GM18870 (cell line): Measurements from ENCODE around the gene PDCD1.

ENCODE experiments used
- ATAC-seq: cut with Tn5 transposase; IDR thresholded peaks from one replicate; pipeline ENCODE4 v1.9.1; 2021; ENCODE audit warnings: moderate library complexity; ENCODE audit not compliant: unreplicated experiment

Gene PDCD1

DNA sequence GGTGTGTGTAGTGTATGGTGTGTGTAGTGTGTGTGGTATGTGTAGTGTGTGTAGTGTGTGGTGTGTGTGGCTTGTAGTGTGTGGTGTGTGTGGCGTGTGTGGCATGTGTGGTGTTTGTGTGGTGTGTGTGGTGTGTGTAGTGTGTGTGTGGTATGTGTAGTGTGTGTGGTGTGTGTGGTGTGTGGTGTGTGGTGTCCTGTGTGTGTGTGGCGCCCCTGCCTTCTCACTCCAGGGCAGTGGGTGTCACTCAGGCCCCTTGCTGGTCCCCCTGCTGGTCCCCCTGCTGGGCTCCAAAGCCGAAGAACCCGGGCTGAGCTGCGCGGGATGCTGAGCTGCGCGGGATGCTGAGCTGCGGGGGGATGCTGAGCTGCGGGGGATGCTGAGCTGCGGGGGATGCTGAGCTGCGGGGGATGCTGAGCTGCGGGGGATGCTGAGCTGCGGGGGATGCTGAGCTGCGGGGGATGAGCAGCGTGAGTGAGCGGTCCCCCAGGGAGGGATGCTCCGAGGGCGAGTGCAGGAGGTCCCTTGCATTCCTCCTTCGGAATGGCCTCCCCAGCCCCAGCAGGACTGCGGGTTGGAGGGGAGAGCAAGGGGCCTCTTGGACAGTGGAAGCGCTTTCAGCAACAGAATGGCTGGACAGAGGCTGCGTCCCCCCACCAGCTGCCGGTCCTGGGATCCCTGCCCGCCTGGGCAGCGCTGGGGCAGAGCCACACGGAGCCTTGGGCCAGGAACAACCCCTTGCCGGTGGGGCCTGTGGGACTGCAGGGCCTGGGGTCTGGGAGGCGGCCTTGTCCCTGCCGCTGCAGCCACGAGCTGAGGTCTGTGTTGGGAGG lies 7.5 kb upstream of the PDCD1 start:
- ATAC-seq = no peak

DNA sequence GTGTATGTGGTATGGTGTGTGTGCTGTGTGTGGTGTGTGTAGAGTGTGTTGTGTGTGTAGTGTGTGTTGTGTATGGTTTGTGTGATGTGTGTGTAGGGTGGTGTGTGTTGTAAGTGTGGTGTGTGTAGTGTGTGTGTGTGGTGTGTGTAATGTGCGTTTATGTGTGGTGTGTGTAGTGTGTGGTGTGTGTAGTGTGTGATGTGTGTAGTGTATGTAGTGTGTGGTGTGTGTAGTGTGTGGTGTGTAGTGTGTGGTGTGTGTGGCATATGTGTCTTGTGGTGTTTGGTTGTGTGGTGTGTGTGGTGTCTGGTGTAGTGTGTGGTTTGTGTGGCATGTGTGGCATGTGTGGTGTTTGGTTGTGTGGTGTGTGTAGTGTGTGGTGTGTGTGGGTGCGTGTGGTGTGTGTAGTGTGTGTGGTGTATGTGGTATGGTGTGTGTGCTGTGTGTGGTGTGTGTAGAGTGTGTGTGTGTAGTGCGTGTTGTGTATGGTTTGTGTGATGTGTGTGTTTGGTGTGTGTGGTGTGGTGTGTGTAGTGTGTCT lies 6.8 kb upstream of the PDCD1 start:
- no peak for ATAC-seq

DNA sequence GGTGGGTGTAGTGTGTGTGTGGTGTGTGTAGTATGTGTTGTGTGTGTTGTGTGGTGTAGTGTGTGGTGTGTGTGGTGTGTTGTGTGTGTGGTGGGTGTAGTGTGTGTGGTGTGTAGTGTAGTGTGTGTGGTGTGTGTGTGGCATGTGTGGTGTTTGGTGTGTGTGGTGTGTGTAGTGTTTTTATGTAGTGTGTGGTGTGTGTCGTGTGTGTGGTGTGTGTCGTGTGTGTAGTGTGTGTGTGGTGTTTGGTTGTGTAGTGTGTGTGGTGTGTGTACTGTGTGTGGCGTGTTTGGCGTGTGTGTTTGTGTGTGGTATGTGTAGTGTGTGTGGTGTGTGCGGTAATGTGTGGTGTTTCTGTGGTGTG lies 6.1 kb upstream of the PDCD1 start:
- no peak for ATAC-seq

DNA sequence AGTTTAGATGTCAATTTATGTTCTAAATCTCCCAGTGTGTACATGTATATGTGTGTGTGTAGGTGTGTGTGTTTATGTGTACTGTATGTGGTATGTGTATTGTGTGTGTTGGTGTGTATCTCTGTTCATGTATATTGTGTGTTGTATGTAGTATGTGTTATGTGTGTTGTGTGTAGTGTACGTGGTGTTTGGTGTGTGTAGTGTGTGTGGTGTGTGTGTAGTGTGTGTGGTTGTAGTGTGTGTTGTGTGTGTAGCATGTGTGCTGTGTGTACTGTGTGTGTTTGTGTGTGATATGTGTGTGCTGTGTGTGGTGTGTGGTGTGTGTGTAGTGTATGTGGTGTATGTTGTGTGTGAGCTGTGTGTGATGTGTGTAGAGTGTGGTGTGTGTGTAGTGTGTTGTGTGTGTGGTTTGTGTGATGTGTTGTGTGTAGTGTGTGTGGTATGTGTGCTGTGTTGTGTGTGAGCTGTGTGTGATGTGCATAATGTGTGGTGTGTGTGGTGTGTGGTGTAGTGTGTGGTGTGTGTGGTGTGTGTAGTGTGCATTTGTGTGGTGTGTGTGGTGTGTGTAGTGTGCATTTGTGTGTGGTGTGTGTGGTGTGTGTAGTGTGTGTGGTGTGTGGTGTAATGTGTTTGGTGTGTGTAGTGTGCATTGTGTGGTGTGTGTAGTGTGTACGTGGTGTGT lies 5.6 kb upstream of the PDCD1 start:
- ATAC-seq = no peak

DNA sequence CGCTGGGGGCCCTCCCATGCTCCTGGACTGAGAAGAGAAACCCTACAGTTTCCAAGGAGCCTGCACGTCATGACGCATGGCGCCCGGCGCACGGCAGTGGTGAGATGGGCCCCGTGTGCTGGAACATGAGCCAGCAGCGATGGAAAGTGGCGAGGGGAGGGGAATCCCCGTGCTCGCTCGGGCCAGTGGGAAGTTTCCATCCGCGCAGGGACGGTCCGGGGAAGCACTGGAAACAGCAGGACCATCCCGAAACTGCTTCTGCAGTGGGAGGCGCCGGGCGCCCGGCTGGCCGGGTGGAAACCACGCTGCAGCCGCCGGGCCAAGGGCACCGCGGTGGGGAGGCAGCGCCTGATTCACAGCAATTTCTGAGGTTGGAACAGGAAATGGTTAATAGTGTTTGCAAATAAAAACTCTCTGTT lies 4.9 kb upstream of the PDCD1 start:
- ATAC-seq = no peak

DNA sequence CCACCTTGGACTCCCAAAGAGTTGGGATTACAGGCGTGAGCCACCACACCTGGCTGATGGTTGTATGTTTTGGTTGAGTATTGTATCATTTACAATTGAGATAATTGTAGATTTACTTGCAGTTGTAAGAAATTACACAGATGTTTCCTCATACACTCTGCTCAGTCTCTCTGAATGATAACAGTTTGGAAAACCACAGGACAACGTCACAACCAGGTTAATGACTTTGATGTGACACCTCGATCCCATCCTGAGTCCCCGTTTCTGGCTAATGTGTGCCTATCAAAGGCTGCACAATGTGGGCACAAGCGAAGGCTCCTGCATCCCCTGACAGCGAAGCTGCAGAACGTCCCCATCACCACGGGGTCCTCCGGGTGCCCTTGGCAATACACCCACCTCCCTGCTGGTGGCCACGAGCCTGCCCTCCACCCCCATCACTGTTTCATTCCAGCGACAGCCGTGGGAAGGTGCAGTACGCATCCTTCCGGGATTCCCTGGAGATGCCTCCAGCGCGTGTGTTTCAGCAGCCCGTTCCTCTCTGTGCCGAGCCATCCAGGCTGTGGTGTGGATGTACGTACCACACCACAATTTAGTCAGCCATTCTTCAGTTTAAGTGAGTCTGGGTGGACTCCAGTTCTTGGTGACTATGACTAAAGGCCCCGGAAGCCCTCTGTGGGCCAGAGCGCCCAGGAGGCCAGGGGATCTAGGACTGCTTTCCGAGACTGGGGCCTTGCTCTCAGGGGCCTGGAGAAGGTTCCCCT lies 4.3 kb upstream of the PDCD1 start:
- no peak for ATAC-seq

DNA sequence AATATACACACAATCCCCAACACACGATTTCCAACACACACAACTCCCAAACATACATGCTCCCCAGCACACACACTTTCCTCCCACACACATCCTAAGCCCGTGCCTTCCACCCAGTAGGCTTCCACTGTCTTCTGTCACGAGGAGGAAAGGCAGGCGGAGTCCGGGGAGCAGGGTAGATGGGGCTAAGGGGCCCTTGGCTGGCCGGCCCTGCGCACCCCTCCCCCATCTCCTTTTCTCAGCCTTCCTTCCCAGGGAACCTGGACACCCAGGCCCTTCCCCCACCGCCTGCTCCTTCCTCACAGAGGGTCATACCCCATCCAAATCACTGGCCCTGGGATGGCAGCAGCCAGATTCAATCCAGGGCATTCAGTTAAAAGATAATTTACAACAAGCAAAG lies 3.4 kb upstream of the PDCD1 start:
- ATAC-seq = no peak

DNA sequence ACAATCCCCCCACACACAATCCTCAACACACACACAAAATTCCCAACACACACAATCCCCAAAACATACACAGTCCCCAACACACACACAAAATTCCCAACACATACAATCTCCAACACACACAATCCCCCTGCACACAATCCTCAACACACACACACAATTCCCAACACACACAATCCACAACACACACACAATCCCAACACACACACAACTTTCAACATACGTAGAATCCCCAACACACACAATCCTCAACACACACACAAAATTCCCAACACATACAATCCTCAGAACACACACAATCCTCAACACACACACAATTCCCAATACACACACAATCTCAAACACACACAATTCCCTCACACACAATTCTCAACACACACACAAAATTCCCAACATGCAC lies 2.6 kb upstream of the PDCD1 start:
- no peak for ATAC-seq

DNA sequence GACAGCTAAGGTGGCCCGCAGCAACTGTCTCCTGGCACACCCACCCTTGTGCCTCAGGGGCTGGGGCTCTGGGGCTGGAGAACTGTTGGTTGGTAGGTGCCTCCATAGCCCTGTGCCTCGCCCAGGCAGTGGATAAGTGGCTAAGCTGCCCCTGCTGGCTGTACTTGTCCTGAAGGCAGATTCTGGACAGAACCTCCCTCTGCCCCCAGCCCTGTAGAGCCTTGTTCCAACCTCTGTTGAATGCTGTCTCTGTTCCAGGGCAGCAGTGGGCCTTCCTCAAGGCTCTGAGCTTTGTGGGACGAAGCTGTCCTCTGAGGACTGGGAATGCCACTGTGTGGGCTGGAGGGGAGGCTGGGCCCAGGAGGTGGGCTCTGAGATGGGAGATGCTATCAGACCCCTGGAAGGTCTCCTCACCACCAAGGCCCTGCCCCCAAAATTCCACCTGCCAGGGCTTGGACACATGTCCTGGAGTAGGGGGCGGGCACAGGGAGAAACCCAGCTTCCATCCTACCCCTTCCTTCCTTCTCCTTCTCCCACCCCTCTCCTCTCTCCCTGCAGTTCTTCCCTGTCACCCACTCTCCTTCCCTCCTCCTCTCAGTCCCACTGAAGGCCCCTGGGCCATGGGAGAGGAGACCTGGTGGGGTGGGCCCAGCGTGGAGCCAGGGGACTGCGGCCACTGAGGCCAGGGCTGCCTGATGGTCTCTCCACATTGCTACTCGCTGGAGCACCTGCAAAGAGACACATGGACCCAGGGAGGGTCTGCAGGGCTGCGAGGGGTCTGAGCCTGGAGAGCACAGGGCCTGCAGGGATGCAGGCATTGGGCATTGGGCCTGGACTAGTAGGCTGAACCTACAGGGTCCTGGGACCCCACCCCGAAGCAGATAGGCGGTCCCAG lies 1.7 kb upstream of the PDCD1 start:
- no peak for ATAC-seq

DNA sequence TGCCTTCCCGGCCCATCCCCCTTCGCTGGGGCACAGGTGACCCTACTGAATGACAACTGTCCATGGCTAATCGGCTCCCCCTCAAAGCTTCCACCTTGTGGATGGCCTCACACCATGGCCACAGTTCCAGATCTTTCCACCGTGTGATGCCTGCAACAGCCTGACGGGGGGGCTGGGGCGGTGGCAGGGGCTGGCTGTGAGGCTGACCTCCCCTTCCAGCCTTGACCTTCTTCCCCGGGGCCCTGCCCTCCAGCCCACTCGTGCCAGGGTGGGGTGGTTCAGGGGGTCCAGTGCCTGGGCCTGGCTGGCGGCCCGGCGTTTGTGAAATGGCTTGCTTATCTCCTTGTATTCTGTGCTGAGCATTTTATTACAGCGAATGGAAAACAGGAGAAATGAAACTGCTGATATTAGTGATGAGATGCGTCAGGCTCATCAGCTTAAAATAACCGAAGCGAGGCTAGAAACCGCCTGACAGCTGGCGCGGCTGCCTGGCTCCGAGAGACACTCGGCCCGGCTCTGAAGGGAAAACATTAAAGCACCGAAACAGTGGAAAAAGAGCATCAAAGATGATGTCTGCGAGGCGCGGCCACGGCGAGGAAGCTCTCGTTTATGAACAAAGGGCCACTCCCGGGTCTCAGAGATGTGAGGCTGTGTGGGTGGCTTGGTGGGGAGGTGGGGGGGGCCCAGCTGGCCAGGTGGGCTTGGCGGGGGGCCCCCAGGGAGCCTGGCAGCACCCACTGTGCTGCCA lies 916 bp upstream of the PDCD1 start:
- ATAC-seq = peak; percentile 61

DNA sequence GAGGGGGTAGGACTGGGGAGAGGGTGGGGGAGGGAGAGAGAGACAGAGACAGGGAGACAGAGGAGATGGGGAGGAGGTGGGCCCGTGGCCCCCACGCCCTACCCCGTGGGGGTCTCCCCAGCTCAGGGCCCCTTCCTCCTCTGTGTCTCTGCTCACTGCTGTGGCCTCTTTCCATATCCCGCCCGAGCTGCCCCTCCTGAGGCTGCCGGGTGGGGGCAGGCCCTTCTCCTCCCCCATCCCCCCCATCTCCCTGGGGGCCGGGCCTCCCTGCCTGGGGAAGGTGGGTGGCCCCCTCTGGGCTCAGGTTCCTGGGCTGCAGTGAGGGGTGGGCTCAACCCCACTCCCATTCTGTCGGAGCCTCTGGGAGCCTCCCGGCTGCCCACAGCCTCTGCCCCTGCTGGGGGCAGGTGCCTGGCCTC lies 332 bp upstream of the PDCD1 start:
- peak; percentile 3 for ATAC-seq

DNA sequence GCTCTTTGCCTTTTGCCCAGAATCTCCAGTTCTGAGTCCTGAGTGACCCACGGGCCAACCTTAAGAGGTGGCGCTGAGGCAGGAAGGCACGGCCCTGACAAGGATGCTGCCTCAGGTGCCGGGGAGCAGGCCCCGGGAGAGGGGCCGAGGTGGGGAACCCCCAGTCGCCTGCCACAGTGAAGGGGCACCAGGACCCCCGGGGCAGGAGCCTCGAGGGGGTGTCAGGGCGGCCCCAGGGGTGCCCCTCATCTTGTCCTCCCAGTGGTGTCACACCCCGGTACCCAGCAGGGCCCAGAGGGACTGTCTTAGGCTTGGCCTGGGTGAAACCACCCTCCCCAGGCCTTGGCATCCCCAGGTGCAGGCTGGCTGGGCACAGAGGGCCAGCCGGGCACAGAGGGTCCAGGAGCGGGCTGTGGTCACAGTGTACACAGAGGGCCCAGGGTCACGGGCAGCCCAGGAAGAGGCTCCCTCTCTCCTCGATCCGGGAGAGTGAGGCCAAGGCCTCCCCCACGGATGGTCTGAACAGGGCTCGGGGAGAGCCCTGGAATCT lies 1.0 kb downstream of the PDCD1 start:
- no peak for ATAC-seq

DNA sequence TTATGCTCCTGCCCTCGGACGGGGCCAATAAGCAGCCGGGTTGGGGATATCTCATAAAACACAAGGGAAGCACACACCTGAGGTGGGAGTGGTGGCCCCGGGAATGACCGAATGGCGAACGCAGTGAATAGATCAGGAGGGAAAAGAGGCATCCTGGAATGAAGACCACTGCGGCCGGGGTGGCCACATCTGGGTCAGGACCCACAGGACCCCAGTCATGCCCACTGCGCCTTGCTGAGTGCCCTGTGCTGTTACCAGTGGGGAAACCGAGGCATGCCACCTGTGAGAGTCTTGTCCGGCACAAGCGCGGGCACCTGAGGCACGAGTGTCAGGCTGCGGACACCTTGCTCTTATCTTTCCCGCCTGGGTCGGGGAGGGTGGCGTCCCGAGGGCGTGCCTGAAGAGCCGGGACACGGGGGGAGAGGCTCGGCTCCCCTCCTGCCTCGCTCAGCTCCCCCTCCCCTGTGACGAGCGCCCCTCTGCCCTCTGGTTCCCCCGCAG lies 1.6 kb downstream of the PDCD1 start:
- no peak for ATAC-seq

DNA sequence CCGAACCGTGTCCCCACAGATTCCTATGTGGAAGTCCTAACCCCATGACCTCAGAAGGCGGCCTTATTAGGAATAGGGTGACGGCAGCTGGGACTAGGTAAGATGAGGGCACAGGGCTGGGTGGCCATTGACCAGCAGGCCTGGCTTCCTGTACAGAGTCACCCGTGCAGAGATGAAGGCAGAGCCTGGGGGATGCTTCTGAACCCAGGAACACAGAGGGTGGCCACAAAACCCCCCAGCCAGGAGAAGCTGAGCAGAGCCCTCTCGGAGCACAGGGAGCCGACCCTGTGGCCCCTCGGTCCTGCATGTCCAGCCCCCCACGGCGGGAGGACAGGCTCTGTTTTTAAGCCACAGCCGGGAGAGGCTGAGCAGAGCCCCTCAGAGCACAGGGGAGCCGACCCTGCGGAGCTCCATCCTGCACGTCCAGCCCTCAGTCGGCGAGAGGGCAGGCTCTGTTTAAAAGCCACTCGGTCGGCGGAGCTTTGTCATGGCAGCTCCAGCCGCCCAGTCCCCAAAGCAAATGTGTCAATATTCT lies 2.7 kb downstream of the PDCD1 start:
- no peak for ATAC-seq

DNA sequence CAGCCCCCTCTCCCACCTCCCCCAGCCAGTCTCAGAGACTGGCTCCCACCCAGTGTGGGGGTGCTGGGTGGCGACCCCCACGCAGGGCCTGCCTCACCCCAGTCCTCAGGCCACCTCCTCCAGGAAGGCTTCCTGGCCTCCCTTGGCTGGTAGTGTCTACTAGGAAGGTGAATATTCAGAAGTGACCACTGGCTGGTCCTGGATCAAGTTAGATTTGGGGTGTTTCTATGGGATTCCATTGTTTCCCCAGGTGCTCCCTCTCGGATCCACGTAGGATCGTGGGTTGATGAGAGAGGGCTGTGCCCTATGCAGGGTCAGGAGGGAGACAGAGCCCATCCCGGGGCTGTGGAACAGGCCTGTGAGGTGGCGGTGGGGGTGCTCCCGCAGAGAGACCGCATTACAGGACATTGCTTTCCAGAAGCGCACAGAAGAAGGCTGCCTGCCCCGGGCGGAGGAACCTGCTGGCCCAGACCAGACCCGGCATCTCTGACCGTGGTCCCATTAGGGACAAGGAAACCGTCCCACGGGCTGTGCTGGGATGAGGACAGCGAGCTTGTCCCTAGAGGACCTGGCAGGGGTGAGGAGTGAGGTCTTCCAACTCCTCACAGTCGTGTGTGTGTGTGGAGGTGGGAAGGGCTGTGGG lies 3.3 kb downstream of the PDCD1 start:
- no peak for ATAC-seq

DNA sequence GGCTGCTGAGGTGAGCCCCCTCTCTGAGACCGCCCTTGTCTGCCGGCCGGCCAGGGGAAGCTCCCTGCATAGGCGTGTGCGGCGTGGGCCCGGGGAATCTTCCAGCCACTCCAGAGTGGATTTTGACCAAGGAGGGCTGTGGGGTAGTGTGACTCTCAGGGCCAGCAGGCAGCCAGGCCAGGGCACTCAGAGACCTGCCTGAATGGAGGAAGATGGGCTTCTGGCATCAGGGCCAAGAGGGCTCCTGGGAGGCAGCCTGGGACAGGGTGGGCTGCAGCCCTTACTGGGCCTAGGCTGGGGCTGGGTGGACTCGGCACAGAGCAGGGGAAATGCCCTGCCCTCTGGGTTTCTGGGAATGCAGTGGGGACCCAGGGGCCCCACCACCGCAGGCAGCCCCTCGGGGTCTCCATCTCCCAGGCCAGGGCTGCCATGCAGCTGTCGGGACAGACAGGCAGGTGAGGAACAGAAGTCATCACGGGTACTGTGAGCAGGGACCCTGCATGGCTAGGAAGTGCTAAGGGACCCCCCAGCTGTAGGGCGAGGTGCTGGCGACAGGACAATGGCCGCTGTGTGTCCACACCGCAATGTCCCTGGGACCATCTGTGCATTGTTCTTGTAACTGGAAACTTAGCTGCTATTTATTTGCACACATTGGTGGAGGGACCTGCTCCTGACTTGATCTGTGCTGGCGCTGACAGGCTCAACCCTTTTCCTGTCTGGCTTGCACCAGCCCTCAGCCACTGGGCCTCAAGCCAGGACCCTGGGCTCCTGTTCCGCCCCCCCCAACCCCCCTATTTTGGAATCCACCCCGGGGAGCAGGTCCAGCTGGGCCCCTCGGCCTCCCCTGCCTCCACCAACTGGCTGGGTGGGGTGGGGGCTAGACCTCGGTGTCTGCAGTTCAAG lies 4.1 kb downstream of the PDCD1 start:
- ATAC-seq = no peak

DNA sequence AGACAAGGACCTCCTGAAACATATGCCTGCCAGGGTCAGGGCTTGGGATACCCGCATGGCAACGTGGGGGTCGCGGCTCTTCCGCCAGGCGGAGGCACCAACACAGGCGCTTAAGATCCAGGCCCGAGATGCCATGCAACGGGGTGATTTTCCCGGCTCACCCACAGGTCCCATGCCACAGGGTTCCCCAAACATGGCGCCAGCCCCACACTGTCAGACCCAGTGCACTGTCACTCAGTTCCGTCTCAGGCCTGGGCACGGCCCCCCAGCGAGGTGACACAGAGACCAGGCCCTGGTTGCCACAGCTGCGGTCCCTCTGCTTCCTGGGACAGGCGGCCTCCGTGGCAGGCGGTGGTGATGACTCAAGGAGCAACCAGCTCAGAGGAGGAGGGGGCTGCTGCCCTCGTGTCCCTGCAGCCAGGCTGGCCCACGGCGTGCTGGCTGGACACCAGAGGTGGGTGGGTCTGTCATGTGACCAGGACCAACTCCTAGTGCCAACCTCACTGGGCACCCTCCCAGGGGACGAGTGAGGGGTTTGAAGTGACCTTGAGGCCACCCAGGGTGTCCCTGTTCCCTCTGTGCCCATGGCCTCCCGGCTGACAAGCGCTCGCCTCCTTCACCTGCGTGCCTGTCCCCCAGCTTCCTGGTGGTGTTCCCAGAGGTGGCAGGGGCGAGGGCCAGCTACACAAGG lies 4.9 kb downstream of the PDCD1 start:
- no peak for ATAC-seq
